ENCODE results near the gene KRT13. TPM values are rescaled to one million over a fixed set of nuclear protein-coding genes. Genes with fewer than 3 reads are reported as not detected.

KRT13 gene
- total RNA-seq, 1 donor from 2014 or later: 5.5 TPM

- H3K27me3 ChIP-seq: no peaks in the 10 kb centered on the region
- peaks cover 8% of the 10 kb centered on the region for H3K4me1 ChIP-seq
- peak; percentile 53 for DNase-seq
- H3K4me3 ChIP-seq: no peak overlapping the region
- TF ChIP-seq CTCF (IDR thresholded peaks at IDR 0.05): no peak
- peak overlapping the region; percentile 32 for H3K27ac ChIP-seq
- H3K9me3 ChIP-seq: no peaks in the 10 kb centered on the region
- intact Hi-C loops (cut with DNase I): no loop called here
- H3K36me3 ChIP-seq: no peaks in the 10 kb centered on the region
- ATAC-seq: no peak
Observed at GRCh38 chr17:41492771-41493170, 12.6 kb downstream of the KRT13 start.

- ATAC-seq: peak; percentile 40
- Histone ChIP-seq H3K27me3 (no peaks in the 10 kb centered on the region), H3K4me1 (peaks cover 4% of the 10 kb centered on the region), H3K36me3 (no peaks in the 10 kb centered on the region), H3K9me3 (no peaks in the 10 kb centered on the region), H3K27ac (peak overlapping the region; percentile 32), H3K4me3 (no peak overlapping the region)
- intact Hi-C loops (cut with DNase I): no loop called here
- DNase-seq: no peak
- no peak for TF ChIP-seq CTCF (IDR thresholded peaks at IDR 0.05)
Observed at GRCh38 chr17:41492351-41492750, 13.1 kb downstream of the KRT13 start.

- no peak for DNase-seq
- H3K4me3 ChIP-seq: no peak overlapping the region
- intact Hi-C loops (cut with DNase I): no loop called here
- no peak for TF ChIP-seq CTCF (IDR thresholded peaks at IDR 0.05)
- ATAC-seq: no peak
- H3K27me3 ChIP-seq: peaks cover 4% of the 10 kb centered on the region
- H3K4me1 ChIP-seq: no peaks in the 10 kb centered on the region
- no peaks in the 10 kb centered on the region for H3K36me3 ChIP-seq
- H3K27ac ChIP-seq: no peak overlapping the region
- no peaks in the 10 kb centered on the region for H3K9me3 ChIP-seq
Observed at GRCh38 chr17:41491476-41491875, 13.9 kb downstream of the KRT13 start.

DNA sequence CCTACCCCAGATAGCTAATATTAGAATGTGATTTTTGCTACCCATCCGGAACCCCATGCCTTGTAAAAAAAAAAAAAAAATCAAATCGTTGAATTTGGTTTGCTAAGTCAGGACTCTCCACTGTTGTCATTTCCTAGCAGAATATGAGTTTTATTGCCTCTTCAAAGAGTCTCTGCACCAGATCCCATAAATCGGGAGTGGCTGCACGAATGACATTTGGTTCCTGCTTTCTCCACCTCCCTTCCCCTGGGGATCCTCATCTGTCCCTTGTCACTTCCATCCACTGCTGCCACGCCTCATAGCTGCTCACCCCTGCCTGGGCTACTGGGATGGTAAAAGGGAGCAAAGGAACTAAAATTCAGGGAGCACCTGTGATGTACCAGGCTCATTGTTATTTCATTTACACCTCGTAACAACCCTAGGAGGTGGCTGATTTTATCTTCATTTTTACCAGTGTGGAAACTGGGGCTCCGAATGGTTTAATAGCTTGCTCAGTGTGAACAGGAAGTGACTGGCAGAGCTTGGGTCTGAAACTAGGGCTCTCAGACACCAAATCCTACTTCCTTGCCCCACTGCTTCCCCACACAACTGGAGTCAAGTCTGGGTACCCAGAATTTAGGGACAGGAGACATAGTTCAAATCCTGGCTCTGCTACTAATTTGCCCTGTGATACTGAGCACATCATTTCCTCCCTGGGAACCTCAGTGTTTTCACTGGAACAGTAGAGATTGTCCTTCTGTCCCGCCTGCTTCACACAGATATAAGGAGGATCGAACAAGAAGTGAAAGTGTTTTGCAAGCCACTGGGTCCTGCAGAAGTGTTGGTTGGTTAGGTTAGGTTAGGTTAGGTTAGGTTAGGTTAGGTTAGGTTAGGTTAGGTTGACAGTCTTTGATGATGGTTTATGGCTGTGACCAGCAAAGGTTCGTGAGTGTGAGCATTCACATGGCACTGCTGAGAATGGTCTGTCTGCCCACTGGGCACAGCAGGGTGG, 15.1 kb downstream of the KRT13 start:
- Histone ChIP-seq H3K36me3 (no peaks in the 10 kb centered on the region), H3K9me3 (no peaks in the 10 kb centered on the region), H3K4me1 (no peaks in the 10 kb centered on the region), H3K27ac (no peak overlapping the region), H3K27me3 (peaks cover 4% of the 10 kb centered on the region), H3K4me3 (no peak overlapping the region)
- TF ChIP-seq CTCF (IDR thresholded peaks at IDR 0.05): no peak
- intact Hi-C loops (cut with DNase I): no loop called here
- ATAC-seq: peak; percentile 17
- no peak for DNase-seq

- no peak for TF ChIP-seq CTCF (IDR thresholded peaks at IDR 0.05)
- intact Hi-C loops (cut with DNase I): no loop called here
- ATAC-seq (no peak), DNase-seq (no peak)
- Histone ChIP-seq H3K4me3 (no peak within 1 kb of the TSS), H3K4me1 (no peaks in the 10 kb centered on the region), H3K36me3 (no peaks in the 10 kb centered on the region), H3K27ac (no peak within 1 kb of the TSS), H3K9me3 (no peaks in the 10 kb centered on the region), H3K27me3 (peaks cover 4% of the 10 kb centered on the region)
Observed at GRCh38 chr17:41489531-41489930, 15.9 kb downstream of the KRT13 start, which contains the start of gene KRT36. Gene KRT36, minus strand, starts transcription at chr17:41489910. Its CDS starts 46 bp downstream, at chr17:41489864.

All from upper lobe of right lung (tissue), 1 donor.